GM18858 (cell line): ENCODE results near the gene STX8.
A peak's percentile ranks its signal among the peaks of the same experiment; 100 is the strongest.
"Not testable (repeated sequence)": the region's sequence is repeated elsewhere in the genome, so short reads cannot be mapped to it uniquely, and the experiment has no call there.

Source experiments
- ATAC-seq: cut with Tn5 transposase; IDR thresholded peaks from one replicate; pipeline ENCODE4 v1.9.1; 2021; ENCODE audit not compliant: unreplicated experiment

The STX8 gene, protein sequence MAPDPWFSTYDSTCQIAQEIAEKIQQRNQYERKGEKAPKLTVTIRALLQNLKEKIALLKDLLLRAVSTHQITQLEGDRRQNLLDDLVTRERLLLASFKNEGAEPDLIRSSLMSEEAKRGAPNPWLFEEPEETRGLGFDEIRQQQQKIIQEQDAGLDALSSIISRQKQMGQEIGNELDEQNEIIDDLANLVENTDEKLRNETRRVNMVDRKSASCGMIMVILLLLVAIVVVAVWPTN

DNA sequence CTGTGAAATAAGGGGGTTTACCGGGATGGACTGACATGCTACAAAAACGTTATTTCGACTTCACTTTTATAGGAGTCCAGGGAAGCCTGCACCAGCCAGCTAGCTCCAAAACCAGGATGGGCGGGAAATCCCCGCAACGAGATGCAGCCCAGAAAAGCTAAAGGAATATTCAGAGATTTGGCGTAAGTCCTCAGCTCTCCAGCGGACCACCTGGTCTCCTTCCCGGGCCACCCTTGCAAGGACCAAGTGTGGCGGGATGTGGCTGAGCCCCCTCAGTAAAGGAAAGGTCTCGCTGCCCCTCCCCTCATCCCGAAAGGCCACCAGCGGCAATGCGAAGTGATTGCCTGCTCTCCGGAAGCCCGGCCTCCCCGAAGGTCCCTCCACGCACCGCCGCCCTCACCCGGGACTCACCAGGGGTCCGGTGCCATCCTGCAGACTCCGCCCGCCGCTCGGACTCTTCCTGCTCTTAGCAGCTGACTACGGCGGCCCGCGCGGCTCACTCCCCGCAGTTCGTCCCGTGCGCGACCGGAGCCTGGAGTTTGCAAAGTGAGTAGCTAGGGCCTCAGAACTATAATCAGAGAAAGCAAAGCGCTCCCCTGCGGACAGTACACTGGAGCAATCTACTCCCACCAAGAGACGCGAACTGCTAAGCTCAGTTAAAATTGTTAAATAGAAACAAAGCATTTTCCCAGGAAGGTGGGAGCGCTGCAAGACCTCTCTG is at the start of gene STX8:
TSS of gene STX8 (minus strand) at position 440 of the 721 bp plus-strand sequence. CDS start at position 428, 12 bp downstream.
- peak; percentile 59 for ATAC-seq

DNA sequence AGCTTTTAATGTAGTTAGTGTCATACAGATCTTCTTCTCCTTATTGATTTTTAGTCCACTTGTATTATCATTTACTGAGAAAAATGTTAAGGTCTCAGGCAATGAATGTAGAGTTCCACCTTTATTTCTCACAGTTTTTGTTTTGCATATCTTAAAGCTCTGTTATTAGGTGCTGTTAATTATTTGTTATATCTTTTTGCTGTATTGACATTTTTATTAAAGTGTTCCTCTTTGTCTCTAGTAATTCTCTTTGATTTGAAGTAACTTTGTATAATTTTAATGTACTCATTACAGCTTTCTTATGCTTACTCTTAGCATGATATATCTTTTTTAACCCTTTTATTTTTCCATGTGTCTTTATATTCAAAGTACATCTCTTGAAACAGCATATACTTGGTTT is 47.3 kb upstream of the STX8 start:
- no peak for ATAC-seq

DNA sequence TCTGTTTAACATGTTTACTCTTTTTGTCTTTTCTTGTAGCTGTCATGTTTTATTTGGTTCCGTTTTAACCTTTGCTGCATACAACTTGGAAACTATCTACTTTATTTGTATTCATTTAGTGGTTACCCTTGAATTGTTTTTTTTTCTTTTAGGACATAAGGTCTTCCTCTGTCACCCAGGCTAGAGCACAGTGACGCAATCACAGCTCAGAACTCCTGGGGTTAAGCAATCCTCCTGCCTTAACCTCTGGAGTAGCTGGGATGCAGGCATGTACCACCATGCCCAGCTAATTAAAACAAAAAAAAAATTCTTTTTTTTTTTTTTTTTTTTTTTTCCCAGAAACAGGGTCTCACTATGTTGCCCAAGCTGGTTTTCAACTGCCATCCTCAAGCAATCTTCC is 39.9 kb upstream of the STX8 start:
- ATAC-seq, result no peak

DNA sequence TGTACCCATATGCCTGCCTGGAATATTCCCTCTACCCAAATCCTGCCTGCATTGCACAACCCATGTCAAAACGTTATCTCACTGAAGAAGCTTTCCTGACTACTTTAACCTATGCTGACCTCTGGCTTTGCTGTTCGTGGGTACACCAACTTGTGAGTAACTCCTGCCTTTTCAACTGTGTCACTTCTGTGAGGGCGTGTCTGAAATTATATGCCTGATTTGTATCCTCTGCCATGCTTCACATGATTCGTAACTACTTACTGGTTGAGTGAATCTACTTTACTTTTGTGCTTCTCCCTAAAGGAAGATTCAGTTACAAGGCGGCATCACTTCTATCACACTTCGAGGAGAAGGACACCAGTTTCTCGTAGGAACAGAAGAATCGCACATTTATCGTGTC is 36.4 kb upstream of the STX8 start:
- ATAC-seq, result no peak

DNA sequence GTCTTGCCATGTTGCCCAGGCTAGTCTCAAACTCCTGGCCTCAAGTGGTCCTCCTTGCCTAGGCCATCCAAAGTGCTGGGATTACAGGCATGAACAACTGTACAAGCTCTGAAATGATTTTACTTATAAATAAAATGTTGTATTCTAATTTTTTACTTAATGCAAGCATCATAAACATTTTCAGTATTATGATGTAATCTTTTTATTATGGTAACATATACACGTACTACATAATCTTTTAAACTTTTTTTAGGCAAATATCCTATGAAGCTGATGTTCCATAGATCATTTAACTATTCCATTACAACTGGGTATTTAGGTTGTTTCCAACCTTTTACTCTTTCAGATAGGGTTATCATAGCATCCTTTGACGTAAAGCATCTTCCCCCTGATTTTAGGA is 35.9 kb upstream of the STX8 start:
- no peak for ATAC-seq

DNA sequence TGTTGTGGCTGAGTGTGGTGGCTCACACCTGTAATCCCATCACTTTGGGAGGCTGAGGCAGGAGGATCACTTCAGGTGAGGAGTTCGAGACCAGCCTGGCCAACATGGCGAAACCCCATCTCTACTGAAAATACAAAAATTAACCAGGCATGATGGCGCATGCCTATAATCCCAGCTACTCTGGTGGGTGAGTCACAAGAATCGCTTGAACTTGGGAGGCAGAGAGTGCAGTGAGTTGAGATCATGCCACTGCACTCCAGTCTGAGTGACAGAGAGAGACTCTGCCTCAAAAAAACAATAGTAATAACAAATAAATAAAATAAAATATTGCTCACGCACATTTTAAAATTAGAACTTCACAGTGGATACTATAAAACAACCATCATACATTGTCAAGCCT is 31.4 kb upstream of the STX8 start:
- not testable (repeated sequence) for ATAC-seq

DNA sequence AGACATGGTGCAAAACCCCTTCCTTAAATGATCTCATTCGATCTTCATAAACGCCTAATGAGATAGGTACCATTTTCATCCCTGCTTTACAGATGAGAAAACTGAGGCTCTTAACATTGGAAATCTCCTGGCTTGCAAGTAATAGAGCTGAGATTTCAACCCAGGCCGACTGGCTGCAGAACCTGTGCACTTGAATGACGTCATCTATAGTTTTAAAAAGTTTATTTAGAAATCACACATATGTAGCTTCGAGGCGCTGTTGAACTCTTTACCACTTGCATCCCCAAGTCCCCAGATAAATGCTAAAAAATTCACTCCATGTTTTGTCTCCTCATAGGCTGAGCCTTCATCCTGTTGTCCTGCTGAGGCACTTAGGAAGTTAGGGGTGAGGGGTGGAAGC is 30.8 kb upstream of the STX8 start:
- no peak for ATAC-seq

DNA sequence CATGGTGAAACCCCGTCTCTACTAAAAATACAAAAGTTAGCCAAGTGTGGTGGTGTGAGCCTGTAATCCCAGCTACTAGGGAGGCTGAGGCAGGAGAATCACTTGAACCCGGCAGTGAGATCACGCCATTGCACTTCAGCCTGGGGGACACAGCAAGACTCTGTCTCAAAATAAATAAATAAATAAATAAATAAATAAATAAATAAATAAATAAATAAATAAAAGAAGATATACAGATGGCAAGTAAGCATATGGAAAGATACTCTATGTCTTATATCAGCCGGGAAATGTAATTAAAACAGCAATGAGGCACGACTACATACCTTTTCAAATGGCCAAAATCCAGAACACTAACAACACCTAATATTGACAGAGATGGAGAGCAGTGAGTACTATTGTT is 29.0 kb upstream of the STX8 start:
- ATAC-seq, result not testable (repeated sequence)

DNA sequence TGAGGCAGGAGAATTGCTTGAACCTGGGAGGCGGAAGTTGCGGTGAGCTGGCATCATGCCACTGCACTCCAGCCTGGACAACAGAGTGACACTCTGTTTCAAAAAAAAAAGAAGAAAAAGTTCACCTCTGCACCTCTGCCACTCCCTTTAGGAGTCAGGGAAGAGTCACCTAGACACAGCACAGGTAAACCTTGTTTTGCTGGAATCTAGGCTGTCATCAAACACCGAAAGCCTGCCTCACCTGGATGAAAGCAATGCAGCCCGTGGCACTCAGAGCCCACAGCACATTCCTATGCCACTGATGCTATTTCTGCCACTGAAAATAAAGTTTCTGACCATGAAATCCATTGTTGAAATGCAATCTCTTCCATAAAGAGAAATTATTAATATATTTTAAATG is 23.0 kb upstream of the STX8 start:
- no peak for ATAC-seq

DNA sequence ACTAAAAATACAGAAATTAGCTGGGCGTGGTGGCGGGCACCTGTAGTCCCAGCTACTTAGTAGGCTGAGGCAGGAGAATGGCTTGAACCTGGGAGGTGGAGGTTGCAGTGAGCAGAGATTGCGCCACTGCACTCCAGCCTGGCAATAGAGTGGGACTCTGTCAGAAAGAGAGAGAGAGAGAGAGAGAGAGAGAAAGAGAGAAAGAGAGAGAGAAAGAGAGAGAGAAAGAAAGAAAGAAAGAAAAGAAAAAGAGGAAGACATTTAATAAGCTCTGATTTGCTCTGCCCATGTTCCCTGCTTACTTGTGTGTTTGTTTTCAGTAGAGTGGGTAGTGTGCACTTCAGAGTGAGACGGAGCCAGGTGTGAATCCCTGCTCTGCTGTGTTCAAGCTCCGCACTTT is 22.0 kb upstream of the STX8 start:
- ATAC-seq, result not testable (repeated sequence)

DNA sequence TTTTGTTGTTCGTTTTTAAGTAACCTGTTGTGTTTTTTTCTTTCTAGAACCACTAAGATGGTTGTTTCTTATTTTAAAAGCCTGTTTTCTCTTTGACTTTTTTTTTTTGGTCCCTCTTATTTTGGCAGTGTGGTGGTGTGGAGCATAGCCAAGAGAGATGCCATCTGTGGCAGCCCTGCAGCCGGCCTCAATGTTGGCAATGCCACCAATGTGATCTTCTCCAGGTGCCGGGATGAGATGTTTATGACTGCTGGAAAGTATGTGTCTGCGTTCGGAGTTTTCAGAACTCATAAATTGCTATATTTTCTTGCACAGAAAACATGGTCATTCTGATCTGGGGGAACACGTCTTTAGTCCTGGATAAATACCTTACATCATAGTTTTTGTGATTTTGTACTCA is 18.4 kb upstream of the STX8 start:
- no peak for ATAC-seq

DNA sequence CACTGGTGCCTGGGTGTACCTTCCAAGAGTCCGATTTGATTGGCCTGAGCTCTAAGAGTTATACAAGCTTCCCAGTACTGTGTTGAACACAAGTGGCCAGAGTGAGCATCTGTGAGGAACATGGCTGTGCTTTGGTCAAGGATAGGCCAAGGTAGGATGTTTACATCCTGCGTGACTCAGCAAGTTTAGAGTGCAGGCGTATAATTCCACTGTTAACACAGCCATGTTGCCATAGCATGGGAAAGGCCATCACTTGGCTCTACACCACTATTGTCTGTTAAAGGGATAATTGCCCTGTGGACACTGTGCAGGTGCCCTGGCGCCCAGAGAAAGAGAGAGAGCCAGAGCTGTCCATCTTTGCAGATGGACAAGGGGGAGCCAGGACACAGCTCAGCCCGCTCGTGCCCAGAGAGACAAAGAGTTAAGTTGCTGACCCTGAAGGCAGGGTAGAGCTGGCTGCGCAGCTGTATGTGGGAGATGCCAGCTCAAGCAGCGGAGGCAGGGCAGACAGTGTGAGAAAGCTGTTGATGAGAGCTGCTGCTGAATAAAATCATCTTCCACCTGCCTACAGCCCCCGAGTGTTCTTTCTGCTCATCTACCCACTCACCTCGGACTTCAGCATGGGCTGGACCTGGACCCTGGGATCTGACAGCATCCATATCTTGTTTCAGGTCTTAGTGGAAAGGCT is 12.5 kb upstream of the STX8 start:
- ATAC-seq, result no peak

DNA sequence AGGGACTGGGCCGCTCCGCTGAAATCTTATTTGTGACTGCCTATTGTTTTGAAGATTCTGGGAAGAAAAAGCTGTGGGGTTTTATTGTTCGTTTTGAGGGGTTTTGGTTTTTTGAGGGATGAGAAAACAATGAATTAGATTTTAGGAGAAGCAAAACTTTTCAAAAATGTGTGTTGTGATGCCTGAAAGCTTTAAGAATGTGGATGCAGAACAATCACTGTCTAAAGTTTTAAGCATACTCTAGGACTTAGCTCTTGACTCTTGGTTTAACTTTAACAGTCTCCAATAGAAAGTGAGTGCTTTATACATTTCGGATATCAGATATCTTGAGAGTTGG is 1.7 kb upstream of the STX8 start:
- ATAC-seq, result no peak

DNA sequence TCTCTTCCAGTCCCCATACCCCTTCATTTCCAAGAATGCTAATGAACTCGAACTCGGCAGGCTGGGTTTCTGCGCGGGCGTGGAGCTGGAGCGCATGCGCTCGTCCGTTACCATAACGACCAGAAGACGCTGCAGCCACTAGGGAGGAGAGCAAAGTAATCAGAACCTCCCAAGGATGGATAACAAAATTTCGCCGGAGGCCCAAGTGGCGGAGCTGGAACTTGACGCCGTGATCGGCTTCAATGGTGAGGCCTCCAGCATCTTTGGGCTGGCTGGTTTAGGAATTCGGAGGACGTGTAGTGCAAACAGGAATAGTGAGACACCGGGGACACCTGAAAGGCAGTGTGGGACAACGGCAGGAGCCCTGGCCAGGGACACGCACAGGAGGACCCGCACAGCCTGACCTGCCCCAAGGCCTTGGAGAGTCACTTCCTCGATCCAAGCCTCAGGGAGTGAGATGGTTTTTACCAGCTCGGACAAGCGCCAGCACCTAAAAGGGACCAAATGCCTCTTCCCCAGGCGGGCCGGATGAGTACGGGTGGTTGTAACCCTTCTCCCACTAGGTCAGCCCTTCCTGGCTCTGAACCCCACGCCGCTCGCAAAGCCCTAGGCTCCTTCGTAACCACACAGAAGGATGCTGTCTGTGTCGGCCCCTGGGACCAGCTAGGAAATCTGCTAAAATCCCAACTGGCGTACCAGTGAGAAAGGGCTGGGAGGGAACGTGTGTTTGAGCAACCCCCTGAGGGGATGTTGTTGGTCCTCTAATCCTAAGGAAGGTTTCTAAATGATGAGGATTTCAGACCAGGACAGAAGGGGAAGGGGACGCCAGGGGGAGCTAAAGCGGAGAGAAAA is 1.1 kb upstream of the STX8 start, which contains the start of gene CFAP52:
TSS of gene CFAP52 (plus strand) at position 122 of the 852 bp plus-strand sequence. CDS start at position 176, 54 bp downstream.
- peak; percentile 45 for ATAC-seq

DNA sequence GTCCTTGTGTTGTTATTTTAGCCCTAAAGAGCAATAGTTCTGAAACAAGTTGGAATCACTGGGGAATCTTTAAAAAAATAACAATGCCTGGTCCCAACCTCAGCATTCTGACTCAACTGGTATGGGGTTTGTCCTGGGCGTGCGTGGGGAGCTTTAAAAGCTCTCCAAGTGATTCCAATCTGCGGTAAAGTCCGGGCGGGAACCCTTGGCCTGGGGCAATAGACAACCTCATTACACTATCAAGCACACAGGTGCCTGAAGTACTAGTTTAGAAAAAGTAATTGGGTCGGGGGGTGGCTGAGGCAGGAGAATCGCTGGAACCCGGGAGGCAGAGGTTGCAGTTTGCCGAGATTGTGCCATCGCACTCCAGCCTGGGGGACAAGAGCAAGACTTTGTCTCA is 4.4 kb downstream of the STX8 start:
- ATAC-seq, result no peak

DNA sequence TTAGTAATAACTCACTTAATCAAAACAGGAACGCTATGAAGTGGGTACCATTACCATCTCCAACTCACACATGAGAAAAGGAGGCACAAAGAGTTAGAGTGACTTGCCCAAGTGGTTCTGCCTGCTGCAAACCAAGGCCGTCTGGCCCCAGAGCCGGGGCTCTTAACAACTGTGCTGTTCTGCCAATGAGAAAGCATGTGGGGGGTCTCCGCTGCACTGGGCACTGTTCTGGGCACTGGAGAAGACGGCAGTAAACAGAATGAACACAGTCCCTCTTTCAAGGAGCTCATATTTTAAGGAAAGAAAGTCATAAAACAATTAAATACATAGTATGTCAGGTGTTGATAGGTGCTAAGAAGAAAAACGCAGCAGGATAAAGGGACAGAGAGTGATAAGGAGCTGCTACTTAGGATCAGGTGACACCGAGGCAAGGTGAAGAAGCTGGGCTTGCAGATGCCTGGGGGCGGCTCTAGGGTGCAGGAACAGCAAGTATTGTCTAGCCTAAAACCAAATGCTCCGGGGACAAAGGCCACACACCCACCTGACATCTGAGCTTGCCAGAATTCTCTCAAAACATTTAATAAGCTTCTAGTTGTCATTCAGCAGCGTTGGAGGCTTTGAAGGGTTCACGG is 6.5 kb downstream of the STX8 start:
- no peak for ATAC-seq

DNA sequence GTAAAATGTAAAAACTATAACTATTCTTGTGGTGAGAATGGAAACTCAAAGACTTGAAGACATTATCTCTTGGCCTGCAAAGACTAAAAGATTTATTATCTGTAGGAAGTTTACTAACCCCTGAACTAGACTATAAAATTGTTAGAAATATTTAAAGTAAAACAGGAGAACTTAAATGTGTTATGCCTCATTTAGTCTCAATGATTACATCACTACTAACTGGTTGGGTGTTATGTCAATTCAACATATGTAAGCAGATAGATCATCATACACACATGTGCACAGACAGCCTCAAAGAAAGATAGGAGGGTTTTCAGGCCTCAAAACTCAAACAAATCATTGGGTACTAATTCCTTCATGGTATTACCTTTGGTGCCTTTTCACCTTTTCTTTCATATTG is 7.6 kb downstream of the STX8 start:
- no peak for ATAC-seq

DNA sequence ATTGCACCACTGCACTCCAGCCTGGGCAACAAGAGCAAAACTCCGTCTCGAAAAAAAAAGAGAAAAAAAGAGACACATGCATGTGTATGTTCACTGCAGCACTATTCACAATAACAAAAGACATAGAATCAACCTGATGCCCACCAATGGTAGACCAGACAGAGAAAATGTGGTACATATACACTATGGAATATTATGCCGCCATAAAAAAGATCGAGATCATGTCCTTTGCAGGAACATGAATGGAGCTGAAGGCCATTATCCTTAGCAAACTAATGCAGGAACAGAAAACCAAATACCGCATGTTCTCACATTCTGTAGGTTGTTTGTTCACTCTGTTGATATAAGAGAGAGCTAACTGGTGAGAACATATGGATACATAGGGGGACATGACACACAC is 8.9 kb downstream of the STX8 start:
- not testable (repeated sequence) for ATAC-seq

DNA sequence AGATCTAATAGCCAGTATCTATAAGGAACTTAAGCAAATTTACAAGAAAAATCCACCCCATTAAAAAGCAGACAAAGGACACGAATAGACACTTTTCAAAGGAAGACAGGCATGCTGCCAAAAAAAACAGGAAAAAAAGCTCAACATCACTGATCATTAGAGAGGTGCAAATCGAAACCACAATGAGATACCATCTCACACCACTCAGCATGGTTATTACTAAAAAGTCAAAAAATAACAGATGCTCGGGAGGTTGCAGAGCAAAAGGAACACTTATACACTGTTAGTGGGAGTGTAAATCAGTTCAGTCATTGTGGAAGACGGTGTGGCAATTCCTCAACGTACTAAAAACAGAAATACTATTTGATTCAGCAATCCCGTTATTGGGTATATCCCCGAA is 9.6 kb downstream of the STX8 start:
- ATAC-seq, result no peak

DNA sequence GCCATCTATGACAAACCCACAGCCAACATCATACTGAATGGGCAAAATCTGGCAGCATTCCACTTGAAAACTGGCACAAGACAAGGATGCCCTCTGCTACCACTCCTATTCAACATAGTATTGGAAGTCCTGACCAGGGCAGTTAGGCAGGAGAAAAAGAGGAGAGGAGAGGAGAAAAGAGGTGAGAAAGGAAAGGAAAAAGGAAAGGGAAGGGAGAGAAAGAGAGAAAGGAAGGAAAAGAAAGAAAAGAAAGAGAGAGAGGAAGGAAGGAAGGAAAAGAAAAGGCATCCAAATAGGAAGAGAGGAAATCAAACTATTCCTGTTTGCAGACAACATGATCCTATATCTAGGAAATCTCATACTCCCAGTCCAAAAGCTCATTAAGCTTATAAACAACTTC is 11.5 kb downstream of the STX8 start:
- ATAC-seq, result no peak

DNA sequence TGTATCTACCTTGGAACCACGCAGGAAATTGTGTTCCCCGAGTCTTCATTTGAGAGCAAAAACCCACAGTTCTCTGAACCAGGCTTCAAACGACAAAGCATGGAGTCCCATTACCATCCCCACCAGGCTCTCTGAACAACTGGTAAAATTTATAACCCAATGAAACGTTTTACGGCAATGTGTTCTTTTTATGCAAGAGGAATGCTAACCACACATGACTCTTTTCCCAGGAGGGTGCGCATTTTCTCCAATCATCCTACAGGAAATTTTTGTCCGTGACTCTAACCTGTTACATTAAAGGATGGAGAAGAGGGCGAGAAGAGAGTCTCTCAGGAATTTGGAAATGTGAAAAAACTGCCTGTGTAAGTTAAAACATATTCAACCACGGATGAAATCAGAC is 17.8 kb downstream of the STX8 start:
- ATAC-seq, result no peak
